ENCODE results near the gene RAB27B.
A peak's percentile ranks its signal among the peaks of the same experiment; 100 is the strongest.

RAB27B gene

GRCh38 chr18:54867131-54867530 is 38.9 kb downstream of the RAB27B start:
- DNase-seq (ENCODE audit: low spot score): no peak

DNA sequence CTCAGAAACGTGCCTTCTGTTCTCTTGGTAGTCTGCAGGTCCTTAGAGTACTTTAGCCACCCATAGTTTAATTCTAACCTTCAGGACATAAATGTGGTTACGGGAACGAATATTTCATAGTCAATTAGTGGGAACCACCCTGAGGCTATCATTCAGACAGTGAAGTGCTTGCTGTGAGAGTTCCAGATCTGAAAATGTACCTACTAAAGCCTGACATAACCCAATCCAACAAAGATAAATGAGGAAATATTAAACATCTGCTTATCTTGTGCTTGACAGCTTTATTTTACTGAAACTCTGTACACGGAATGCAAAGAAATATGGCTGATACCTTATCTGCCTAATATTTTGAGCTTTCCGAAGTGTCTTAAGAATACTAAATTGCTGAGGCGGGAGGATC is 43.0 kb downstream of the RAB27B start:
- DNase-seq (ENCODE audit: low spot score): peak; percentile 37

DNA sequence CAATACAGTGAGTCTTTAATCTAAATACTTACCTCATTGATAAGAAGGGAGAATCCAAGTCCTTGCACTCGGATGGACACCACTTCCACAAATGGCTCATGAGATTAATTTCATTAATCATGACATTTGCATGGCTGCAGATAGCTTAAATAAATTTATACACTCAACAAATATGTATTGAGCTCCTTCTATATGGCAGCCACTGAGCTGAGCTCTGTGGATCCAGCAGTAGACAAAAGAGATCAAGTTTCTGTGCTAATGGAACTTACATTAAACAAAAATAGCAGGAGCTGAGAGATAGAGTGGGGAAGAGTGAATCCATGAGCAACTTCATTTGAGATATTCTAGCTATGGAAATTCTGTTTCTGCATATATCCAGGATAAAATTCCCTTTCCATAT is 44.4 kb downstream of the RAB27B start:
- DNase-seq (ENCODE audit: low spot score): no peak

GRCh38 chr18:54873884-54874255 is 45.6 kb downstream of the RAB27B start:
- DNase-seq (ENCODE audit: low spot score): no peak

- DNase-seq (ENCODE audit: low spot score): no peak
Observed at GRCh38 chr18:54875063-54875462, 46.8 kb downstream of the RAB27B start.

- DNase-seq (ENCODE audit: low spot score): no peak
Observed at GRCh38 chr18:54877076-54877475, 48.8 kb downstream of the RAB27B start.

- no peak for DNase-seq (ENCODE audit: low spot score)
Observed at GRCh38 chr18:54878159-54878622, 49.9 kb downstream of the RAB27B start.

GRCh38 chr18:54878659-54879358 is 50.5 kb downstream of the RAB27B start:
- no peak for DNase-seq (ENCODE audit: low spot score)

DNA sequence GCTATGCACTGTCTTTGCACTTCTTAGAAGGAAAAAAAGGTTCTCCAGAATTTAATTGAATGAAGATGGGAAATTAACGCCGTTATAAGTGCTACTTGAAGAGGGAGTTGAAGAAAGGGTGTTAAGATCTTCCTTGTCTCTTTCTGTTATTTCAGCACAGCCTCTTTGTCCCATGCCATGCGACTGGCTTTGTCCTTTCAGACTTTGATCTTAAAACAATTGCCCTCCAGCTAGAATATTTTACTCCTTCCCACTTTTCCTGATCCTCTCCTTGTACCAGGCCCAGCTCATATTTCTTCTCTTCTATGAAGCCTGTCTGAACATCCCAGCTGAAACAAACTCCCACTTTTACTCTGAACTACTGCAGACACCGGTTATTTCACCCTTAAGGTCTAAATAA is 51.4 kb downstream of the RAB27B start:
- no peak for DNase-seq (ENCODE audit: low spot score)

DNA sequence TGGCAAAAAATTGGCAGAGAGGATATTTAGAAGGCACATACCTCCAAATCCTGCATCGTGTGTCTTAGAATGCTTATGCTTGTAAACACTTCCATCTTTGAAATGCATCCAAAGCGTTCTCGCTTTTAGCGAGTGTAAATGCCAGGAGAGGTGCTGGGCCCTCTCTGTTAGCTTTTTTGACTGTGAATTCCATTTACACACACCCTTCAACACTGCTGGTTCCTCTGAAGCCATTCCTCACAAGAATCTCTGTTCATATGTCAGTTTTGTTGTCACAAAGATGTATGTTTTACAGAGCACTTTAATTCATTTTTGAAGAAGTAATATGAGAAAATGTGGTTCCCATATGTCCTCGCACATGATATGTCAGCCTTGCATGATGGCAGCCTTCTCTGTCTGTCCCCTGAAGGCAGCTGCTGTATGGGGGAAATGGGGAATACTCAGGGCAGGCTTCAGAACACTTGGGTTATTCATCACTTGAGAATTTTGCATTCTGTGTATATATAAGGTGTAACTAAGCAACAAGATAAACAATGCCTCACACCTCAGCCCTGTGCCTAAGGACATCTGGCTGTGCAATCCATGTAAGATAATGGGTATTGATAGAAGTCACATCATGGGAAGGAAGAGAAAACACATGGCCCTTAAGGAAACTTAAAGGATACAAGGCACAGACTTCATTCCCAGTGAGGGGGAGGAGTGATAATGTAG is 52.3 kb downstream of the RAB27B start:
- no peak for DNase-seq (ENCODE audit: low spot score)

DNA sequence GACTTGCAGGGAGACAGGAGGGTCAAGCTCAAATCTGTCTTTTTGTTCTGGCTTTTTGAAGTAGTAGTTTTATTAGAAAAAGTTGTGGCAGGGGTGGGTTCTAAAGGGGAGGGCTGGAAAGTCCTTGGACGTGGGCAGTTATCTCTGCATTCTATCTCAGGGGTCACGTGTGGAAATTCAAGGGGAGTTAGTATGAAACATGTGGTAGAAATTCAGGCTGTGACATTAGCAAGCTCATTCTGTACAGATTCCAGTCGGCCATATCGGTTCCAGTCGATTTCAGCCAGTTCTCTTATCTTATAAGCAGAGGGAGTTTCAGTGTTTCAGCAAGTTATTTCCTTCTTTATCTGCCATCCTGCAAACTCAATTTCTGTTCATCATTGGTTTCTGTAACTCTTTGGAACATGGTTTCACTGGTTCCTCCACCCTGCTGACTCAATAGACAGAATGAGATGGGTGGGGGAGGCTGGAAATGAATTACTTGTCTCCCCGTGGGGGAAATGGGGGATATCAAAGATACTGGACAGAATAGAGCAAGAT is 53.0 kb downstream of the RAB27B start:
- DNase-seq (ENCODE audit: low spot score): peak; percentile 28

DNA sequence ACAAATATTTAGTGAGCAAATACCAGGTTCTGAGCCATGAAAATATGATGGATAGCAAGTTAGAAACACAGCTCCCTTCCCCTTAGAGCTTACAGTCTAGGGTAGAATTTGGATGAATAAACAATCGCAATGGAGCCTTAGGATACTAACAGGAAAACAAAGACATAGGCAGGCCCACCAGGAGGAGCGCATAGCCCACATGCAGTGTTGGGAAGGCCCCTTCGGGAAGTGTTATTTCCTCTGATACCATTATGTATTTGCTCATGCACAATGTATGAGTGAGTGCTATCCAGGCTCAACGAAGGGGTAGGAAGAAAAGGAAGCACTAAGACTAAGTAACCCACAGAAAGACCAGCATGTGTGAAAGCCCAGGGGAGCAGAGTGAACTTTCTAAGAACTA is 54.0 kb downstream of the RAB27B start:
- no peak for DNase-seq (ENCODE audit: low spot score)

DNA sequence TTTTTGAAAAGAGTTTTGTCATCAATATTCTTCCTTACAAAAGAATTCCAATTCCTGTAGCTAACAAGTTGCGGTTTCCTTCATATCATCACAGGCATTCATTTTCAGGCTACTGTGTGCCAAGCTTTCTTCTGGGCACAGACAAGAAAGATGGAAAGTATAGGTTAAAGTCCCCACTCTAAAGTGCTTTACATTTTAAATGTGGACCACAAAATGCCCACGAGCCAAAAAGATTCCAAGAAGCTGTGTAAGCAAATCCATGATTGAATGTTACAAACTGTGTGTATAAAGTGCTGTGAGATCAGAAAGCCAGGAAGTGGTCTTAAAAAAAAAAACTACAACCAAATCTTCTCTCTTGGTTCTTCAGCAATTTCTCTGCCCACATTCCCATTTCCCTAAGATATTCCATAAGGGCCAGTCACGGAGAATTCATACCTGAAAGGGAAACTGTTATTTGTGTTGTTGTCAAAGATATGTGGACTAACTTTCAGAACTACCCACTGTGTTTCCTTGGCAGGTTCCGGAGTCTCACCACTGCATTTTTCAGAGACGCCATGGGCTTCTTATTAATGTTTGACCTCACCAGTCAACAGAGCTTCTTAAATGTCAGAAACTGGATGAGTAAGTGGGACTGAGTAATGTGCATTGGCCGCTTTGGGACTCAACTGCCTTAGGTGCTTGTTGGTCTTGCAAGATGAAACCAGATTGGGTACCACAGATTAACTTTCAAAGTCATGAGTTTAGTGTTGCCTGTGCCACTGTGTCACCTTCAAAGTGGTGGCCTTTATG is 55.7 kb downstream of the RAB27B start:
- no peak for DNase-seq (ENCODE audit: low spot score)

- no peak for DNase-seq (ENCODE audit: low spot score)
Observed at GRCh38 chr18:54888378-54888777, 60.1 kb downstream of the RAB27B start.

DNA sequence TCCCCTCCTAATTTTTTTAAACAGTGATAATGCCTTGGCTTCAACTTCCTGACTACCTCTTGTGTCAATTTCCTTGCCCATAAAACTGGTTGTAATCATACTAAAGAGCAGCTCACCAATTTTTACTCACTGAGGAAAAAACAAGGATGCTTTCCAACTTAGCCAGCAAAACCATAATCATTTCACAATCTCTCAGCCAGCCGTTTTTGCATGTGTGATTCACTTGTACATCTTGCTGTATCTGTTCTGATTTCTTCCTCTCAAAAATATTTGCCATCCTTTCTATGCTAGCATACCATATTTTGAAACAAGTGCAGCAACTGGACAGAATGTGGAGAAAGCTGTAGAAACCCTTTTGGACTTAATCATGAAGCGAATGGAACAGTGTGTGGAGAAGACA is 60.7 kb downstream of the RAB27B start:
- no peak for DNase-seq (ENCODE audit: low spot score)

GRCh38 chr18:54899500-54899899 is 71.2 kb downstream of the RAB27B start:
- DNase-seq (ENCODE audit: low spot score): no peak

DNA sequence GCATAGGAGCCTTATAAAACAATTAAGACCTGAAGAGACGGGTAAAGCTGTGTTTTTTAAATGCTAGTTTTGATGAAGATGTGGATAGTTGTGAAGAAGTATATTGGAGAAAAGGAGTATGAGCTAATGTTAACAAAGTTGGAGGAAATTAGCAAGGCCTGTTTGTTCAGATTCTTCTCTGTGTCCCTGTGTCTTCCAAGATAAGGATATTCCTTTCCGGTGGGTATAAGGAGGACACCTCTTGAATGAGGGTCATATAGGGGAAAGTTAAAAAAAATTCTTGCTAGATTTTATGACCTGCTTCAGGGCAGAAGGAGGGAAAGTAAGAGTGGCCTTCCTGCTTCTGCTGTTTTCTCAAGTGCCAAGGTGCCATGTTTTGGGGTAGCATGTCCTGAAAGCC is 72.0 kb downstream of the RAB27B start:
- no peak for DNase-seq (ENCODE audit: low spot score)

DNA sequence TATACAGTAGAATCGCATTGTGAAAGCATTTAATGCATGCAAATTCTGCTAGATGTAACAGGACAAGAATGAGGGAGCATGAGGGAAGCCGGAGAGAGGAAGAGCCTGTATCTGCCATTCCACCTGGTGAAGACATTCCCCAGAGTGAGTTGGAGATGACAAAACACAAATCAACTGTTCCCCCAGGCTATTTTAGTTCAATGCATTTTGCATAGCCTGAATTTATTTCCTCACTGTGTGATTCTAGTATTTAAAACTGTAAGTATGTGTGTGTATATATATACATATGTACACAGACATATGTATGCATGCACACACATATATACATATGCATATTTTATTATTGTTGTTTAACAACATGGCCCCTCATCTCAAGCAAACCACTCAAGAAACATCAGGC is 76.3 kb downstream of the RAB27B start:
- no peak for DNase-seq (ENCODE audit: low spot score)

- no peak for DNase-seq (ENCODE audit: low spot score)
Observed at GRCh38 chr18:54905629-54906028, 77.4 kb downstream of the RAB27B start.

DNA sequence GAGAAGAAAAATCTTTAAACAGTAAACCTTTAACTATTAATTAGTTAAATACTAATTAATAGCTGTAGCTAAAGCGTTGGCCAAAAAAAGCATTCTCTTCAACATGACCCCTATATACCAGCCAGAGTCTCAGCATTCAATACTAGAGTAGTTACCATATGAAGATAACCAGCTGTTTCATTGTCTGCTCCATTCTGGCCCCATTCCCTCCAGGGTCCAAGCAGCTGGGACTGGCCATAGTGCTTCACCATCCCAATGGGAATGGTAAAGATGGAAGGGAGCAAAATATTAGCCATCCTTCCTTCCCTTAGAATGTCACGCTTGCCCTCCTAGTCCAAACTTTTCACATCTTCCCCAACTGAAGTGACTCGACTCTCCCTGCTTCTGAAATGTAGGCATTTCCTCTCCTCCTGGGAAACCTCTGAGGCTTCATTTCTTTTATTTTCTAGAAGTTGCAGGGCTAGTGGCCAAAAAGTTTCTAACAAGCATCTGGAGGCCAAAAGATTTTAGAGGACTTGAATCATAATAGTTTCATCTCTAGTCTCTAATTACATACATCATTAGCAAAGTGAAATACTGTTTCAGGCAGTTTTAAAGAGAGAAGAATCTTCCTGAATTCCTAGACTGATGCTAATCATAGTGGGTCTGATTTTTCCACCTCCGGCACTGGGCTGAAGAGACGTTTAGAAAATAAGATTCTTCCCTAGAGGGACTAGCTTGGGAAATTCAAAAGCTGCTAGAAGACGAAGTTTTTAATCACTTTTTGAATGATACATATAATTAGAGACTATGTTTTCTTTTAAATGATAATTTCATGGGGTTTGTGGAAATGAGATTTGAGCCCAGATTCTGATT is 78.3 kb downstream of the RAB27B start:
- no peak for DNase-seq (ENCODE audit: low spot score)

- DNase-seq (ENCODE audit: low spot score): no peak
Observed at GRCh38 chr18:54909538-54909937, 81.3 kb downstream of the RAB27B start.
